Heart right ventricle (tissue), 16 donors: ENCODE data around the gene CD8B2. TPM values are rescaled to one million over a fixed set of nuclear protein-coding genes. Genes with fewer than 3 reads are reported as not detected.
"Not testable (repeated sequence)": the region's sequence is repeated elsewhere in the genome, so short reads cannot be mapped to it uniquely, and the experiment has no call there.

ENCODE experiments used
- ATAC-seq, 8 donors: fragments of 200-7000 bp; cut with Tn5 transposase; one replicate each; pipeline ENCODE4 v1.9.1; 2020; ENCODE audit warnings: mild to moderate bottlenecking in 8 of 8, moderate library complexity in 8 of 8, moderate number of reproducible peaks in 1 of 8
- DNase-seq, 2 donors: peaks; one replicate each; pipeline ENCODE4 v3.0.0-alpha.2; 2020
- H3K27ac ChIP-seq, 10 donors: fragments of 200-600 bp; sonication (generic) in 2 of 10; one replicate each; pipeline versions ENCODE4 v1.5.0 to v1.8.0; 2020 to 2022; ENCODE audit warnings: mild to moderate bottlenecking in 3 of 10
- H3K27me3 ChIP-seq, 7 donors: fragments of 200-600 bp; one replicate each; pipeline ENCODE4 v1.8.0; 2021 to 2022; ENCODE audit warnings: mild to moderate bottlenecking in 2 of 7
- H3K36me3 ChIP-seq, 9 donors: fragments of 200-600 bp; sonication (generic) in 1 of 9; one replicate each; pipeline versions ENCODE4 v1.5.0 to v1.8.0; 2020 to 2022; ENCODE audit warnings: mild to moderate bottlenecking in 2 of 9
- H3K4me1 ChIP-seq, 9 donors: fragments of 200-600 bp; sonication (generic) in 1 of 9; one replicate each; pipeline versions ENCODE4 v1.5.0 to v1.8.0; 2020 to 2022; ENCODE audit warnings: mild to moderate bottlenecking in 4 of 9
- H3K4me3 ChIP-seq, 10 donors: fragments of 200-600 bp; sonication (generic) in 2 of 10; one replicate each; pipeline versions ENCODE4 v1.5.0 to v1.8.0; 2020 to 2022; ENCODE audit warnings: mild to moderate bottlenecking in 7 of 10, moderate library complexity in 2 of 10
- H3K9me3 ChIP-seq, 11 donors: fragments of 200-600 bp in 10 of 11; sonication (generic) in 2 of 11; one replicate each; pipeline versions ENCODE4 v1.5.0 to v1.8.0; 2013 to 2022; ENCODE audit warnings: mild to moderate bottlenecking in 2 of 11, control low read depth in 1 of 11, moderate library complexity in 1 of 11
- WGBS, 2 donors: extraction: QIAGEN DNeasy Blood & Tissue Kit; methylation state at CpG; one replicate each; pipeline ENCODE4 v1.1.7; 2013; ENCODE audit warnings: inconsistent platforms in 1 of 2; 5-methylcytosine and 5-hydroxymethylcytosine counted together
- intact Hi-C, 10 donors: fragments of 100-400 bp; cut with DNase I; formaldehyde crosslinking; loops; one replicate each; pipeline versions ENCODE4 v1.11.1 to v1.14.2; 2022
- polyA plus RNA-seq, 2 donors: library from polyadenylated mRNA; stranded (reverse); fragments of 200-250 nt; gene quantifications; one replicate each; pipeline ENCODE4 v1.2.3, GENCODE V29; 2013
- total RNA-seq, 10 donors: library from RNA; stranded (reverse); fragmentation: NEBNext Ultra II Directional in 3 of 10; extraction: Animal tissue kit (Norgen Biotek cat#: 25700) in 3 of 10; gene quantifications; one replicate each; pipeline versions ENCODE4 v1.2.1 to v1.2.4, GENCODE V29; 2021 to 2023
- TF ChIP-seq, protein P1 (sequence below), 9 donors: fragments of 200-600 bp; sonication (generic) in 2 of 9; IDR thresholded peaks; one replicate each; pipeline versions ENCODE4 v1.5.0 to v1.8.0; 2021 to 2022; ENCODE audit warnings: antibody characterized with exemption in 9 of 9, mild to moderate bottlenecking in 5 of 9, moderate library complexity in 1 of 9
- donor health status: Arrhythmogenic right ventricular cardiomyopathy.
- donor health status: ischemic (EF 13 %, LVEDD 7.1; RV severe dilation, severe dysfunction).
- donor health status: healthy with polysubstance abuse.
- donor health status: DM: no; HTN: yes; CAD: no.
- donor health status: DM: no; HTN: no; CAD: no.
- donor health status: ischemic (EF 25% LVEDD 6.9; RV normal size, moderate dysfunction).
- donor health status: ischemic (EF 25% LVEDD 5.7; RV mildly dilated, moderate dysfunction).
- donor health status: healthy.
- donor health status: DM: yes; HTN: yes; CAD: no.
- donor health status: Ischemic cardiomyopathy.
- donor health status: ischemic (EF 35%, LVEDD 5.7; RV mildly dilated, moderate dysfunction).
- donor health status: nonischemic (EF 11% LVEDD 7.7; RV severe dilation, severe dysfunction).
- donor health status: DM: yes; HTN: yes; CAD: no.
- donor health status: PGD.
- donor health status: ischemic (EF 29% LVEDD 5.4; RV normal size, mild dysfunction).
- donor health status: nonischemic (EF 23%, LVEDD 6.1; RV moderate dilation, normal function).

The CD8B2 gene
- total and polyA plus RNA-seq, 12 donors: 0.12 TPM; not detected in 11

DNA sequence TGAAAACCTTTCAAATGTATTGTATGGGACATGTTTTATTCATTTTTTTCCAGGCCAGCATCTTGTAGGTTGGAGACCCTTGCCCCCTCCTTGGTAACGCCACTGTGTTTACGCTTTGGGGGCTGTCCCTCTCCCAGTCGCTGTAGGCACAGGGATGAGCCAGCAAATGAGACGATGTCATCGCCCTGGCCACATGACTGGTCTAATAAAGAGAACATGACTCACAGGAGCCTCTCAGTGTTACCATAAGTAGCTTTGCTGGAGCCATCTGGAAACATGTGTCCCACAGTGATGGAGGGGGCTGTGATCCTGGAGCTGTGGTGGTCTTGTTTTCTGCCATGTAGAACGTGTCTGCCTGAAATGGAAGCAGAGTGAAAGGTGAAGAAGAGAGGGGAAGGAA lies 78.9 kb downstream of the CD8B2 start:
- intact Hi-C loops: no loop called here
- H3K27me3 ChIP-seq: no peaks in the 10 kb centered on the region
- ATAC-seq (peak; percentile 53 to 87 (median 70)), DNase-seq (peak in 1 of 2 donors; percentile 51)
- no peaks in the 10 kb centered on the region for H3K9me3 ChIP-seq
- H3K36me3 ChIP-seq: no peaks in the 10 kb centered on the region
- H3K27ac ChIP-seq: no peak overlapping the region
- peaks cover 0 to 30% (median 8%) of the 10 kb centered on the region in 9 donors for H3K4me1 ChIP-seq
- TF ChIP-seq, protein P1, sequence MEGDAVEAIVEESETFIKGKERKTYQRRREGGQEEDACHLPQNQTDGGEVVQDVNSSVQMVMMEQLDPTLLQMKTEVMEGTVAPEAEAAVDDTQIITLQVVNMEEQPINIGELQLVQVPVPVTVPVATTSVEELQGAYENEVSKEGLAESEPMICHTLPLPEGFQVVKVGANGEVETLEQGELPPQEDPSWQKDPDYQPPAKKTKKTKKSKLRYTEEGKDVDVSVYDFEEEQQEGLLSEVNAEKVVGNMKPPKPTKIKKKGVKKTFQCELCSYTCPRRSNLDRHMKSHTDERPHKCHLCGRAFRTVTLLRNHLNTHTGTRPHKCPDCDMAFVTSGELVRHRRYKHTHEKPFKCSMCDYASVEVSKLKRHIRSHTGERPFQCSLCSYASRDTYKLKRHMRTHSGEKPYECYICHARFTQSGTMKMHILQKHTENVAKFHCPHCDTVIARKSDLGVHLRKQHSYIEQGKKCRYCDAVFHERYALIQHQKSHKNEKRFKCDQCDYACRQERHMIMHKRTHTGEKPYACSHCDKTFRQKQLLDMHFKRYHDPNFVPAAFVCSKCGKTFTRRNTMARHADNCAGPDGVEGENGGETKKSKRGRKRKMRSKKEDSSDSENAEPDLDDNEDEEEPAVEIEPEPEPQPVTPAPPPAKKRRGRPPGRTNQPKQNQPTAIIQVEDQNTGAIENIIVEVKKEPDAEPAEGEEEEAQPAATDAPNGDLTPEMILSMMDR (IDR thresholded peaks at IDR 0.05): no peak
- WGBS, 2 donors: 52 to 70% methylated on average over 6 of the region's 6 CpGs
- no peak overlapping the region for H3K4me3 ChIP-seq

DNA sequence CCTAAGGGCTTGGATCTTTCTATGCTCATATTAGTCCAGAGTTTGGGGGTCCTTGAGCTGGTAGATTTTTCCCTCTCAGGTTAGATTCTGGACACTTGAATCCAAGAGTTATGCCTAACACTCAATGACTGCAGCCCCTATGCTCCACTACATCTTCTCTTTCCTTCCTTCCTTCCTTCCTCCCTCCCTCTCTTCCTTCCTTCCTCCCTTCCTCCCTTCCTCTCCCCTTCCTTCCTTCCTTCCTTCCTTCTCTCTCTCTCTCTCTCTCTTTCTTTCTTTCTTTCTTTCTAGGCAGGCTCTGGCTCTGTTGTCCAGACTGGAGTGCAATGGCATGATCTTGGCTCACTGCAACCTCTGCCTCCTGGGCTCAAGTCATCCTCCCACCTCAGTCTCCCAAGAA lies 79.3 kb downstream of the CD8B2 start:
- intact Hi-C loops, H3K4me3 ChIP-seq, H3K9me3 ChIP-seq, H3K27me3 ChIP-seq, H3K36me3 ChIP-seq, ATAC-seq, DNase-seq, H3K27ac ChIP-seq: not testable (repeated sequence)
- peaks cover 0 to 30% (median 8%) of the 10 kb centered on the region in 9 donors for H3K4me1 ChIP-seq

DNA sequence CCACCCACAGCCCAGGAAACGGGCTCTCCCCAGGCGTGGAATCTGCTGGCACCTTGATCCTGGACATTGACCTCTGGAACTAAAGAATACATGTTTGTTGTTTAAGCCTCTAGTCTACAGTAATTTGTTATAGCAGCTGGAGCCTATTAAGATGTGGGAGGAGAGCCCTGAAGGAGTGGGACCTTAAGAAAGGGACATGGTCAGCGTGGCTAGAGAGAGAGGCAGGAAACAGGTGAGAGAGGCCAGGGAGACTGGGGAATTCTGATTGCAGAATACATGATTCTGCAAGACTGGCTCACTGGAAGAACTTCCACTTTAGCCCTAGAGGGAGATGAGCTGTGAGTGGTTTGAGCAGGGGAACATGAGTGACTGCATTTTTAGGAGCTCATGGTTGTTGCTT lies 83.2 kb downstream of the CD8B2 start:
- no peak overlapping the region for H3K4me3 ChIP-seq
- ATAC-seq (no peak), DNase-seq (no peak)
- H3K27ac ChIP-seq: no peak overlapping the region
- 85 to 86% methylated on average over 3 of the region's 3 CpGs for WGBS, 2 donors
- intact Hi-C loops: loop anchor here in 1 of 10 donors (10.0 kb wide), 1 partner anchor 466 kb away; no protein-coding TSS in a partner anchor
- no peaks in the 10 kb centered on the region for H3K27me3 ChIP-seq
- TF ChIP-seq, protein P1 (IDR thresholded peaks at IDR 0.05): no peak
- no peaks in the 10 kb centered on the region for H3K36me3 ChIP-seq
- H3K9me3 ChIP-seq: no peaks in the 10 kb centered on the region
- peaks cover 0 to 10% (median 6%) of the 10 kb centered on the region in 9 donors for H3K4me1 ChIP-seq

Other genes with a start within 250 kb of the CD8B2 start
- gene RGPD3, start 19.0 kb upstream of the CD8B2 start, total RNA-seq: under 1 TPM in 7 of 10 donors, not detected in 3; 0.05 to 0.20 (median 0.09) TPM
- gene RGPD3, start 19.0 kb upstream of the CD8B2 start, polyA plus RNA-seq: under 1 TPM; 0.06 to 0.07 TPM